ENCODE results near the gene XPO6.

- TF ChIP-seq POLR2A (IDR thresholded peaks at IDR 0.05), result no peak
- TF ChIP-seq, protein P1, sequence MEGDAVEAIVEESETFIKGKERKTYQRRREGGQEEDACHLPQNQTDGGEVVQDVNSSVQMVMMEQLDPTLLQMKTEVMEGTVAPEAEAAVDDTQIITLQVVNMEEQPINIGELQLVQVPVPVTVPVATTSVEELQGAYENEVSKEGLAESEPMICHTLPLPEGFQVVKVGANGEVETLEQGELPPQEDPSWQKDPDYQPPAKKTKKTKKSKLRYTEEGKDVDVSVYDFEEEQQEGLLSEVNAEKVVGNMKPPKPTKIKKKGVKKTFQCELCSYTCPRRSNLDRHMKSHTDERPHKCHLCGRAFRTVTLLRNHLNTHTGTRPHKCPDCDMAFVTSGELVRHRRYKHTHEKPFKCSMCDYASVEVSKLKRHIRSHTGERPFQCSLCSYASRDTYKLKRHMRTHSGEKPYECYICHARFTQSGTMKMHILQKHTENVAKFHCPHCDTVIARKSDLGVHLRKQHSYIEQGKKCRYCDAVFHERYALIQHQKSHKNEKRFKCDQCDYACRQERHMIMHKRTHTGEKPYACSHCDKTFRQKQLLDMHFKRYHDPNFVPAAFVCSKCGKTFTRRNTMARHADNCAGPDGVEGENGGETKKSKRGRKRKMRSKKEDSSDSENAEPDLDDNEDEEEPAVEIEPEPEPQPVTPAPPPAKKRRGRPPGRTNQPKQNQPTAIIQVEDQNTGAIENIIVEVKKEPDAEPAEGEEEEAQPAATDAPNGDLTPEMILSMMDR (IDR thresholded peaks at IDR 0.05), result no peak
Measured at GRCh38 chr16:28171816-28172215, 39.9 kb downstream of the XPO6 start.
